HUES64 (cell line): Measurements from ENCODE around the gene PHLDB3.

Source experiments
- H3K27ac ChIP-seq: 2 replicates; pipeline ENCODE4 v1.7.0; 2013; ENCODE audit warnings: low read depth, low read length, inconsistent platforms
- H3K27me3 ChIP-seq: 2 replicates; pipeline ENCODE4 v1.6.1; 2013; ENCODE audit warnings: mild to moderate bottlenecking, low read length; ENCODE audit not compliant: insufficient read depth
- H3K36me3 ChIP-seq: 2 replicates; pipeline ENCODE4 v1.6.1; 2013; ENCODE audit warnings: mild to moderate bottlenecking, low read length; ENCODE audit not compliant: insufficient read depth
- H3K4me1 ChIP-seq: 2 replicates; pipeline ENCODE4 v1.6.1; 2013; ENCODE audit warnings: mild to moderate bottlenecking, low read length, moderate library complexity; ENCODE audit not compliant: insufficient read depth
- H3K4me3 ChIP-seq: 2 replicates; pipeline ENCODE4 v1.5.1; 2013; ENCODE audit warnings: mild to moderate bottlenecking, low read length, moderate library complexity
- H3K9ac ChIP-seq: 2 replicates; pipeline ENCODE4 v1.6.1; 2013; ENCODE audit warnings: mild to moderate bottlenecking, low read depth, low read length
- H3K9me3 ChIP-seq: 2 replicates; pipeline ENCODE4 v1.6.1; 2013; ENCODE audit warnings: low read depth, low read length; ENCODE audit not compliant: insufficient read depth
- WGBS: fragments of 150-250, 120-280 bp; methylation state at CpG from one replicate; pipeline ENCODE4 v1.1.7; 2013; ENCODE audit warnings: missing lambda C conversion rate; 5-methylcytosine and 5-hydroxymethylcytosine counted together

PHLDB3 gene

GRCh38 chr19:43465468-43466120 is 39.0 kb downstream of the PHLDB3 start, which contains the start of gene LYPD3:
TSS of gene LYPD3 (minus strand) at chr19:43465608. CDS start at chr19:43465571, 37 bp downstream.
- 29% methylated on average over 24 of the region's 24 CpGs for WGBS
- no peak within 1 kb of the TSS for H3K27ac ChIP-seq
- H3K9me3 ChIP-seq = no peaks in the 10 kb centered on the region
- H3K4me1 ChIP-seq = no peaks in the 10 kb centered on the region; the same call in 1 of the 2 replicates
- no peaks in the 10 kb centered on the region for H3K36me3 ChIP-seq
- H3K9ac ChIP-seq = no peak within 1 kb of the TSS
- H3K27me3 ChIP-seq = peaks cover 37% of the 10 kb centered on the region
- H3K4me3 ChIP-seq = peak within 1 kb of the TSS; percentile 83

- peak overlapping the region; percentile 83 for H3K4me3 ChIP-seq
- H3K9ac ChIP-seq = no peak overlapping the region
- no peaks in the 10 kb centered on the region; the same call in 1 of the 2 replicates for H3K4me1 ChIP-seq
- 17% methylated on average over 32 of the region's 33 CpGs for WGBS
- H3K36me3 ChIP-seq = no peaks in the 10 kb centered on the region
- H3K27ac ChIP-seq = no peak overlapping the region; the same call in 1 of the 2 replicates
- peaks cover 37% of the 10 kb centered on the region for H3K27me3 ChIP-seq
- H3K9me3 ChIP-seq = no peaks in the 10 kb centered on the region
Measured at GRCh38 chr19:43464134-43464775, 40.3 kb downstream of the PHLDB3 start.

- H3K27me3 ChIP-seq = peaks cover 37% of the 10 kb centered on the region
- H3K4me3 ChIP-seq = peak overlapping the region; percentile 83
- WGBS = under 1% methylated on average over 57 of the region's 57 CpGs
- H3K9me3 ChIP-seq = no peaks in the 10 kb centered on the region
- H3K27ac ChIP-seq = peak overlapping the region; percentile 59; the same call in 1 of the 2 replicates
- no peaks in the 10 kb centered on the region; the same call in 1 of the 2 replicates for H3K4me1 ChIP-seq
- H3K9ac ChIP-seq = peak overlapping the region; percentile 41; the same call in 1 of the 2 replicates
- no peaks in the 10 kb centered on the region for H3K36me3 ChIP-seq
Measured at GRCh38 chr19:43463381-43464133, 41.0 kb downstream of the PHLDB3 start.

GRCh38 chr19:43462785-43463380 is 41.7 kb downstream of the PHLDB3 start:
- no peaks in the 10 kb centered on the region for H3K9me3 ChIP-seq
- peak overlapping the region; percentile 59; the same call in 1 of the 2 replicates for H3K27ac ChIP-seq
- WGBS = 10% methylated on average over 33 of the region's 33 CpGs

GRCh38 chr19:43462383-43462782 is 42.2 kb downstream of the PHLDB3 start:
- Histone ChIP-seq H3K27me3 (peaks cover 37% of the 10 kb centered on the region), H3K9ac (no peak overlapping the region), H3K27ac (no peak overlapping the region), H3K4me1 (no peaks in the 10 kb centered on the region; the same call in 1 of the 2 replicates), H3K9me3 (no peaks in the 10 kb centered on the region), H3K4me3 (peak overlapping the region; percentile 83), H3K36me3 (no peaks in the 10 kb centered on the region)
- 92% methylated on average over 5 of the region's 7 CpGs for WGBS

More at GRCh38 chr19:43462785-43463380, 41.7 kb downstream of the PHLDB3 start:
- Histone ChIP-seq H3K36me3 (no peaks in the 10 kb centered on the region), H3K4me1 (no peaks in the 10 kb centered on the region; the same call in 1 of the 2 replicates), H3K27me3 (peaks cover 37% of the 10 kb centered on the region), H3K4me3 (peak overlapping the region; percentile 83), H3K9ac (peak overlapping the region; percentile 58)

GRCh38 chr19:43461303-43461702 is 43.2 kb downstream of the PHLDB3 start:
- H3K9me3 ChIP-seq = no peaks in the 10 kb centered on the region
- H3K36me3 ChIP-seq = no peaks in the 10 kb centered on the region
- H3K27ac ChIP-seq = no peak overlapping the region
- no peak overlapping the region for H3K9ac ChIP-seq
- WGBS = 89% methylated on average over 12 of the region's 12 CpGs
- H3K4me3 ChIP-seq = no peak overlapping the region
- H3K4me1 ChIP-seq = no peaks in the 10 kb centered on the region; the same call in 1 of the 2 replicates
- peaks cover 37% of the 10 kb centered on the region for H3K27me3 ChIP-seq

GRCh38 chr19:43460362-43461016 is 44.1 kb downstream of the PHLDB3 start:
- no peak overlapping the region for H3K4me3 ChIP-seq
- H3K27ac ChIP-seq = no peak overlapping the region
- no peaks in the 10 kb centered on the region for H3K36me3 ChIP-seq
- H3K4me1 ChIP-seq = no peaks in the 10 kb centered on the region; the same call in 1 of the 2 replicates
- WGBS = 83% methylated on average over 14 of the region's 16 CpGs
- H3K9ac ChIP-seq = no peak overlapping the region
- H3K27me3 ChIP-seq = peaks cover 30% of the 10 kb centered on the region
- H3K9me3 ChIP-seq = no peaks in the 10 kb centered on the region

- WGBS = 77% methylated on average over 4 of the region's 4 CpGs
- Histone ChIP-seq H3K36me3 (no peaks in the 10 kb centered on the region), H3K27ac (no peak overlapping the region), H3K4me1 (no peaks in the 10 kb centered on the region), H3K9ac (no peak overlapping the region), H3K4me3 (no peak overlapping the region), H3K9me3 (no peaks in the 10 kb centered on the region), H3K27me3 (peaks cover 15% of the 10 kb centered on the region; the same call in 1 of the 2 replicates)
Measured at GRCh38 chr19:43457809-43458208, 46.7 kb downstream of the PHLDB3 start.

- Histone ChIP-seq H3K9ac (no peak overlapping the region), H3K4me1 (no peaks in the 10 kb centered on the region), H3K27me3 (no peaks in the 10 kb centered on the region), H3K36me3 (no peaks in the 10 kb centered on the region), H3K27ac (no peak overlapping the region), H3K4me3 (no peak overlapping the region), H3K9me3 (no peaks in the 10 kb centered on the region)
- WGBS = 84% methylated on average over 9 of the region's 10 CpGs
Measured at GRCh38 chr19:43455321-43456113, 49.0 kb downstream of the PHLDB3 start.

- 89% methylated on average over 2 of the region's 2 CpGs for WGBS
- Histone ChIP-seq H3K27me3 (no peaks in the 10 kb centered on the region), H3K27ac (no peak overlapping the region), H3K4me3 (no peak overlapping the region), H3K36me3 (no peaks in the 10 kb centered on the region), H3K9me3 (no peaks in the 10 kb centered on the region), H3K4me1 (no peaks in the 10 kb centered on the region), H3K9ac (no peak overlapping the region)
Measured at GRCh38 chr19:43454031-43454430, 50.5 kb downstream of the PHLDB3 start.
